ENCODE results near the gene LOXL3. TPM values are rescaled to one million over a fixed set of nuclear protein-coding genes. Genes with fewer than 3 reads are reported as not detected.

Gene LOXL3
- total RNA-seq, 2 donors from 2014 or later = 1.3 to 10.7 TPM

GRCh38 chr2:74571058-74571457 is 17.3 kb upstream of the LOXL3 start:
- no peak overlapping the region for H3K27ac ChIP-seq
- H3K4me3 ChIP-seq = no peak overlapping the region
- H3K36me3 ChIP-seq = no peaks in the 10 kb centered on the region
- intact Hi-C loops (cut with DNase I) = no loop called here
- WGBS = 85% methylated on average over 1 of the region's 1 CpG
- no peak for TF ChIP-seq POLR2A (IDR thresholded peaks at IDR 0.05)
- TF ChIP-seq CTCF (IDR thresholded peaks at IDR 0.05) = no peak
- TF ChIP-seq POLR2AphosphoS5 (IDR thresholded peaks at IDR 0.05) = no peak
- H3K9me3 ChIP-seq = no peaks in the 10 kb centered on the region
- no peaks in the 10 kb centered on the region for H3K4me1 ChIP-seq (replicated peaks)
- no peak for DNase-seq (ENCODE audit: low spot score)
- H3K27me3 ChIP-seq (replicated peaks; ENCODE audit: insufficient read depth) = no peaks in the 10 kb centered on the region

- no peaks in the 10 kb centered on the region for H3K27me3 ChIP-seq (replicated peaks; ENCODE audit: insufficient read depth)
- H3K4me1 ChIP-seq (replicated peaks) = no peaks in the 10 kb centered on the region
- H3K9me3 ChIP-seq = no peaks in the 10 kb centered on the region
- no peak overlapping the region for H3K4me3 ChIP-seq
- H3K27ac ChIP-seq = no peak overlapping the region
- no peak for TF ChIP-seq POLR2A (IDR thresholded peaks at IDR 0.05)
- TF ChIP-seq POLR2AphosphoS5 (IDR thresholded peaks at IDR 0.05) = no peak
- no peak for TF ChIP-seq CTCF (IDR thresholded peaks at IDR 0.05)
- intact Hi-C loops (cut with DNase I) = no loop called here
- 73% methylated on average over 1 of the region's 1 CpG for WGBS
- H3K36me3 ChIP-seq = no peaks in the 10 kb centered on the region
- DNase-seq (ENCODE audit: low spot score) = no peak
Measured at GRCh38 chr2:74569686-74570085, 15.9 kb upstream of the LOXL3 start.

- WGBS = 43% methylated on average over 5 of the region's 5 CpGs
- no peak overlapping the region for H3K4me3 ChIP-seq
- H3K27me3 ChIP-seq (replicated peaks; ENCODE audit: insufficient read depth) = no peaks in the 10 kb centered on the region
Measured at GRCh38 chr2:74567881-74568280, 14.1 kb upstream of the LOXL3 start.

GRCh38 chr2:74566754-74567085 is 13.0 kb upstream of the LOXL3 start:
- no peaks in the 10 kb centered on the region for H3K36me3 ChIP-seq
- intact Hi-C loops (cut with DNase I) = no loop called here
- H3K27me3 ChIP-seq (replicated peaks; ENCODE audit: insufficient read depth) = no peaks in the 10 kb centered on the region
- no peak for DNase-seq (ENCODE audit: low spot score)
- no peak overlapping the region for H3K27ac ChIP-seq
- no peak for TF ChIP-seq POLR2AphosphoS5 (IDR thresholded peaks at IDR 0.05)
- TF ChIP-seq POLR2A (IDR thresholded peaks at IDR 0.05) = no peak
- TF ChIP-seq CTCF (IDR thresholded peaks at IDR 0.05) = no peak
- H3K4me3 ChIP-seq = no peak overlapping the region
- H3K4me1 ChIP-seq (replicated peaks) = no peaks in the 10 kb centered on the region
- no peaks in the 10 kb centered on the region for H3K9me3 ChIP-seq

More at GRCh38 chr2:74567881-74568280, 14.1 kb upstream of the LOXL3 start:
- TF ChIP-seq POLR2A (IDR thresholded peaks at IDR 0.05) (no peak), POLR2AphosphoS5 (IDR thresholded peaks at IDR 0.05) (no peak), CTCF (IDR thresholded peaks at IDR 0.05) (no peak)
- H3K36me3 ChIP-seq = no peaks in the 10 kb centered on the region
- DNase-seq (ENCODE audit: low spot score) = no peak
- H3K4me1 ChIP-seq (replicated peaks) = no peaks in the 10 kb centered on the region
- intact Hi-C loops (cut with DNase I) = no loop called here
- H3K27ac ChIP-seq = no peak overlapping the region
- no peaks in the 10 kb centered on the region for H3K9me3 ChIP-seq

- H3K4me1 ChIP-seq (replicated peaks) = no peaks in the 10 kb centered on the region
- intact Hi-C loops (cut with DNase I) = no loop called here
- TF ChIP-seq POLR2AphosphoS5 (IDR thresholded peaks at IDR 0.05) = no peak
- TF ChIP-seq CTCF (IDR thresholded peaks at IDR 0.05) = no peak
- no peak for TF ChIP-seq POLR2A (IDR thresholded peaks at IDR 0.05)
Measured at GRCh38 chr2:74566076-74566753, 12.5 kb upstream of the LOXL3 start.

More at GRCh38 chr2:74566076-74566753, 12.5 kb upstream of the LOXL3 start:
- H3K36me3 ChIP-seq = no peaks in the 10 kb centered on the region
- 73% methylated on average over 7 of the region's 7 CpGs for WGBS
- no peak for DNase-seq (ENCODE audit: low spot score)
- H3K4me3 ChIP-seq = no peak overlapping the region
- H3K27me3 ChIP-seq (replicated peaks; ENCODE audit: insufficient read depth) = no peaks in the 10 kb centered on the region
- no peaks in the 10 kb centered on the region for H3K9me3 ChIP-seq
- H3K27ac ChIP-seq = no peak overlapping the region

Measured in prostate gland (tissue), 2 donors.